GM23338 (cell line): ENCODE measurements around the gene STK32C. TPM values are rescaled to one million over a fixed set of nuclear protein-coding genes. Genes with fewer than 3 reads are reported as not detected.

Experiments
- ATAC-seq: fragments of 200-7000 bp; cut with Tn5 transposase; 3 replicates; pipeline ENCODE4 v1.9.1; 2020
- DNase-seq: peaks from one replicate; pipeline ENCODE4 v3.0.0-alpha.2; 2015; ENCODE audit warnings: low spot score
- H2AFZ ChIP-seq: fragments of 200-600 bp; sonication (generic); 2 replicates; pipeline ENCODE4 v1.8.0; 2016; ENCODE audit warnings: antibody characterized with exemption, mild to moderate bottlenecking, moderate library complexity
- H3F3A ChIP-seq: fragments of 200-600 bp; sonication (generic); replicated peaks from 2 replicates; pipeline ENCODE4 v1.8.0; 2017; ENCODE audit warnings: antibody characterized with exemption, mixed run types, low read depth
- H3K27ac ChIP-seq: fragments of 200-600 bp; sonication (generic); 2 replicates; pipeline ENCODE4 v1.6.1; 2016; ENCODE audit warnings: low read depth
- H3K27me3 ChIP-seq: fragments of 200-600 bp; sonication (generic); 2 replicates; pipeline ENCODE4 v1.8.0; 2016; ENCODE audit warnings: mild to moderate bottlenecking, mixed run types, moderate library complexity; ENCODE audit not compliant: insufficient read depth
- H3K36me3 ChIP-seq: fragments of 200-600 bp; sonication (generic); 2 replicates; pipeline ENCODE4 v1.8.0; 2016; ENCODE audit warnings: mild to moderate bottlenecking; ENCODE audit not compliant: insufficient read depth
- H3K4me1 ChIP-seq: fragments of 200-600 bp; sonication (generic); 2 replicates; pipeline ENCODE4 v1.8.0; 2016; ENCODE audit warnings: mild to moderate bottlenecking, moderate library complexity; ENCODE audit not compliant: insufficient read depth
- H3K4me2 ChIP-seq: fragments of 200-600 bp; sonication (generic); 2 replicates; pipeline ENCODE4 v1.7.1; 2017; ENCODE audit warnings: mixed run types
- H3K4me3 ChIP-seq: fragments of 200-600 bp; sonication (generic); 2 replicates; pipeline ENCODE4 v1.6.1; 2016; ENCODE audit warnings: mixed run types
- H3K79me2 ChIP-seq: fragments of 200-600 bp; sonication (generic); replicated peaks from 2 replicates; pipeline ENCODE4 v1.8.0; 2017; ENCODE audit warnings: mild to moderate bottlenecking; ENCODE audit not compliant: insufficient read depth
- H3K9me2 ChIP-seq: fragments of 200-600 bp; sonication (generic); 2 replicates; pipeline ENCODE4 v1.8.0; 2017; ENCODE audit not compliant: insufficient read depth
- H4K20me1 ChIP-seq: fragments of 200-600 bp; sonication (generic); replicated peaks from 2 replicates; pipeline ENCODE4 v1.8.0; 2017; ENCODE audit warnings: mild to moderate bottlenecking; ENCODE audit not compliant: insufficient read depth
- H3K27ac Mint-ChIP-seq: 2 replicates; pipeline ENCODE4 v1.8.0; 2020; ENCODE audit warnings: inconsistent platforms, mild to moderate bottlenecking, moderate library complexity, mixed read lengths
- H3K27me3 Mint-ChIP-seq: 3 replicates; pipeline ENCODE4 v1.8.0; 2022; ENCODE audit warnings: low read depth, mild to moderate bottlenecking, moderate library complexity, mixed read lengths, inconsistent platforms; ENCODE audit not compliant: insufficient read depth, poor library complexity
- H3K36me3 Mint-ChIP-seq: 3 replicates; pipeline ENCODE4 v1.8.0; 2021; ENCODE audit warnings: low read depth, mild to moderate bottlenecking, inconsistent platforms, moderate library complexity, mixed read lengths
- H3K4me1 Mint-ChIP-seq: 3 replicates; pipeline ENCODE4 v1.8.0; 2020; ENCODE audit warnings: mild to moderate bottlenecking, inconsistent platforms, mixed read lengths
- H3K4me3 Mint-ChIP-seq: 3 replicates; pipeline ENCODE4 v1.8.0; 2021; ENCODE audit warnings: moderate library complexity, mild to moderate bottlenecking, inconsistent platforms, mixed read lengths
- H3K9me3 Mint-ChIP-seq: 3 replicates; pipeline ENCODE4 v1.8.0; 2020; ENCODE audit warnings: moderate library complexity, mild to moderate bottlenecking, inconsistent platforms, mixed read lengths
- CREB1 ChIP-seq: fragments of 250-450 bp; sonication (Bioruptor Pico); IDR thresholded peaks from 2 replicates; pipeline ENCODE4 v1.5.0; 2020; ENCODE audit warnings: low read depth, mild to moderate bottlenecking, moderate library complexity
- EZH2 ChIP-seq: fragments of 200-600 bp; sonication (generic); IDR thresholded peaks from one replicate; pipeline ENCODE4 v1.8.0; 2017; ENCODE audit warnings: antibody characterized with exemption, mild to moderate bottlenecking, low read depth; ENCODE audit not compliant: unreplicated experiment
- EZH2phosphoT487 ChIP-seq: fragments of 200-600 bp; sonication (generic); IDR thresholded peaks from one replicate; pipeline ENCODE4 v1.8.1; 2018; ENCODE audit warnings: antibody characterized with exemption; ENCODE audit not compliant: unreplicated experiment
- NANOG ChIP-seq: IDR thresholded peaks from 2 replicates; pipeline ENCODE4 v1.6.1; 2016; ENCODE audit warnings: antibody characterized with exemption, borderline replicate concordance
- POLR2AphosphoS5 ChIP-seq: IDR thresholded peaks from 2 replicates; pipeline ENCODE4 v1.6.1; 2016; ENCODE audit warnings: antibody characterized with exemption, low read depth
- STAT1 ChIP-seq: IDR thresholded peaks from one replicate; pipeline ENCODE4 v1.6.1; 2016; ENCODE audit warnings: antibody characterized with exemption; ENCODE audit not compliant: unreplicated experiment
- polyA plus RNA-seq: library from polyadenylated mRNA; unstranded; fragments of >200 nt; fragmentation: Nextera tagmentation; extraction: Ambion mirVana; gene quantifications from 2 replicates; pipeline ENCODE4 v1.2.1, GENCODE V29; 2016
- total RNA-seq: library from RNA; depleted of rRNA; stranded (reverse); fragments of >200 nt; shearing (Covaris generic); gene quantifications from 2 replicates; pipeline ENCODE4 v1.2.3, GENCODE V29; 2014
- TF ChIP-seq, protein P1 (sequence below): fragments of 250-450 bp; sonication (Bioruptor Pico); IDR thresholded peaks from 2 replicates; pipeline ENCODE4 v1.5.0; 2020; ENCODE audit warnings: mild to moderate bottlenecking, moderate library complexity
- TF ChIP-seq, protein P2 (sequence below), 2 experiments: fragments of 200-600 bp in 1 of 2; sonication (generic) in 1 of 2; conservative IDR thresholded peaks; 2 replicates each; pipeline versions ENCODE4 v1.5.1 to v1.6.1; 2016 to 2017; ENCODE audit warnings: antibody characterized with exemption in 2 of 2, low read depth in 2 of 2, mild to moderate bottlenecking in 2 of 2, moderate library complexity in 1 of 2

Gene STK32C
- total and polyA plus RNA-seq, 2 experiments from 2014 or later: 10.2 to 20.5 TPM

- Histone ChIP-seq H3K27ac (no peak overlapping the region), H3K27me3 (no peaks in the 10 kb centered on the region), H3K4me3 (no peak overlapping the region), H3K79me2 (no peaks in the 10 kb centered on the region), H3K4me2 (peak overlapping the region; percentile 78; the same call in 1 of the 2 replicates), H4K20me1 (no peaks in the 10 kb centered on the region), H3K36me3 (no peaks in the 10 kb centered on the region), H3K9me2 (no peaks in the 10 kb centered on the region), H2AFZ (no peak overlapping the region), H3F3A (no peaks in the 10 kb centered on the region), H3K4me1 (peaks cover 11% of the 10 kb centered on the region)
- Mint-ChIP-seq H3K27me3 (peaks cover 14% of the 10 kb centered on the region), H3K36me3 (no peaks in the 10 kb centered on the region), H3K4me3 (0 out of 3 replicates have a peak overlapping the region, but pooled peaks have one; percentile 60), H3K9me3 (peaks cover 5% of the 10 kb centered on the region; the same call in 1 of the 3 replicates), H3K27ac (no peak overlapping the region), H3K4me1 (peaks cover 27% of the 10 kb centered on the region)
- TF ChIP-seq EZH2phosphoT487 (no peak), STAT1 (no peak)
- TF ChIP-seq, protein P1, sequence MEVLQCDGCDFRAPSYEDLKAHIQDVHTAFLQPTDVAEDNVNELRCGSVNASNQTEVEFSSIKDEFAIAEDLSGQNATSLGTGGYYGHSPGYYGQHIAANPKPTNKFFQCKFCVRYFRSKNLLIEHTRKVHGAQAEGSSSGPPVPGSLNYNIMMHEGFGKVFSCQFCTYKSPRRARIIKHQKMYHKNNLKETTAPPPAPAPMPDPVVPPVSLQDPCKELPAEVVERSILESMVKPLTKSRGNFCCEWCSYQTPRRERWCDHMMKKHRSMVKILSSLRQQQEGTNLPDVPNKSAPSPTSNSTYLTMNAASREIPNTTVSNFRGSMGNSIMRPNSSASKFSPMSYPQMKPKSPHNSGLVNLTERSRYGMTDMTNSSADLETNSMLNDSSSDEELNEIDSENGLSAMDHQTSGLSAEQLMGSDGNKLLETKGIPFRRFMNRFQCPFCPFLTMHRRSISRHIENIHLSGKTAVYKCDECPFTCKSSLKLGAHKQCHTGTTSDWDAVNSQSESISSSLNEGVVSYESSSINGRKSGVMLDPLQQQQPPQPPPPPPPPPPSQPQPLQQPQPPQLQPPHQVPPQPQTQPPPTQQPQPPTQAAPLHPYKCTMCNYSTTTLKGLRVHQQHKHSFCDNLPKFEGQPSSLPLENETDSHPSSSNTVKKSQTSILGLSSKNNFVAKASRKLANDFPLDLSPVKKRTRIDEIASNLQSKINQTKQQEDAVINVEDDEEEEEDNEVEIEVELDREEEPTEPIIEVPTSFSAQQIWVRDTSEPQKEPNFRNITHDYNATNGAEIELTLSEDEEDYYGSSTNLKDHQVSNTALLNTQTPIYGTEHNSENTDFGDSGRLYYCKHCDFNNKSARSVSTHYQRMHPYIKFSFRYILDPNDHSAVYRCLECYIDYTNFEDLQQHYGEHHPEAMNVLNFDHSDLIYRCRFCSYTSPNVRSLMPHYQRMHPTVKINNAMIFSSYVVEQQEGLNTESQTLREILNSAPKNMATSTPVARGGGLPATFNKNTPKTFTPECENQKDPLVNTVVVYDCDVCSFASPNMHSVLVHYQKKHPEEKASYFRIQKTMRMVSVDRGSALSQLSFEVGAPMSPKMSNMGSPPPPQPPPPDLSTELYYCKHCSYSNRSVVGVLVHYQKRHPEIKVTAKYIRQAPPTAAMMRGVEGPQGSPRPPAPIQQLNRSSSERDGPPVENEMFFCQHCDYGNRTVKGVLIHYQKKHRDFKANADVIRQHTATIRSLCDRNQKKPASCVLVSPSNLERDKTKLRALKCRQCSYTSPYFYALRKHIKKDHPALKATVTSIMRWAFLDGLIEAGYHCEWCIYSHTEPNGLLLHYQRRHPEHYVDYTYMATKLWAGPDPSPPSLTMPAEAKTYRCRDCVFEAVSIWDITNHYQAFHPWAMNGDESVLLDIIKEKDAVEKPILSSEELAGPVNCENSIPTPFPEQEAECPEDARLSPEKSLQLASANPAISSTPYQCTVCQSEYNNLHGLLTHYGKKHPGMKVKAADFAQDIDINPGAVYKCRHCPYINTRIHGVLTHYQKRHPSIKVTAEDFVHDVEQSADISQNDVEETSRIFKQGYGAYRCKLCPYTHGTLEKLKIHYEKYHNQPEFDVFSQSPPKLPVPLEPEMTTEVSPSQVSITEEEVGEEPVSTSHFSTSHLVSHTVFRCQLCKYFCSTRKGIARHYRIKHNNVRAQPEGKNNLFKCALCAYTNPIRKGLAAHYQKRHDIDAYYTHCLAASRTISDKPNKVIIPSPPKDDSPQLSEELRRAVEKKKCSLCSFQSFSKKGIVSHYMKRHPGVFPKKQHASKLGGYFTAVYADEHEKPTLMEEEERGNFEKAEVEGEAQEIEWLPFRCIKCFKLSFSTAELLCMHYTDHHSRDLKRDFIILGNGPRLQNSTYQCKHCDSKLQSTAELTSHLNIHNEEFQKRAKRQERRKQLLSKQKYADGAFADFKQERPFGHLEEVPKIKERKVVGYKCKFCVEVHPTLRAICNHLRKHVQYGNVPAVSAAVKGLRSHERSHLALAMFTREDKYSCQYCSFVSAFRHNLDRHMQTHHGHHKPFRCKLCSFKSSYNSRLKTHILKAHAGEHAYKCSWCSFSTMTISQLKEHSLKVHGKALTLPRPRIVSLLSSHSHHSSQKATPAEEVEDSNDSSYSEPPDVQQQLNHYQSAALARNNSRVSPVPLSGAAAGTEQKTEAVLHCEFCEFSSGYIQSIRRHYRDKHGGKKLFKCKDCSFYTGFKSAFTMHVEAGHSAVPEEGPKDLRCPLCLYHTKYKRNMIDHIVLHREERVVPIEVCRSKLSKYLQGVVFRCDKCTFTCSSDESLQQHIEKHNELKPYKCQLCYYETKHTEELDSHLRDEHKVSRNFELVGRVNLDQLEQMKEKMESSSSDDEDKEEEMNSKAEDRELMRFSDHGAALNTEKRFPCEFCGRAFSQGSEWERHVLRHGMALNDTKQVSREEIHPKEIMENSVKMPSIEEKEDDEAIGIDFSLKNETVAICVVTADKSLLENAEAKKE (CRISPR knock-in tag): no peak
- no peak for ATAC-seq
- DNase-seq: no peak
Measured at GRCh38 chr10:132163826-132164515, 143.8 kb downstream of the STK32C start.

DNA sequence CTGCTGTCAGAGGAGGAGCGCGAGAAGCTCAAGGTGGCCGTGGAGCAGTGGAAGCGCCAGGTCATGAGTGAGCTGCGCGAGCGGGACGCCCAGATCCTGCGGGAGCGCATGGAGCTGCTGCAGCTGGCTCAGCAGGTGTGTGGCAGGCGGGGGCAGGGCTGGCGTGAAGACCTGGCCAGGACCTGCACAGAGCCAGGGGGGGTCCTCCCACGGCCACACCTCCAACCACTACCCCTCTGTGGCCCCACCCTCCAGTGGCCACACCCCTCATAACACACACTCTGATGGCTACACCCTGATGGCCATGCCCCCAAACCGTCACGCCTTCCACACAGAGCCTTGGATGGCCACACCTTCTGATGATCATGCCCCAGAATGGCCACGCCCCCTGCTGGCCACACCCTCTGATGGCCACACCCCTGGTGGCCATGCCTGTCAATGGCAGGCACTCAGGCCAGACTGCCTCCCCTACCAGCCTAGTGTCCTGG is 144.4 kb downstream of the STK32C start:
- no peak for TF ChIP-seq NANOG
- no peak for TF ChIP-seq EZH2
- peak; percentile 66 for TF ChIP-seq CREB1 (CRISPR knock-in tag)
- TF ChIP-seq POLR2AphosphoS5: 0 out of 2 replicates have a peak, but pooled peaks have one; percentile 21
- TF ChIP-seq, protein P2, sequence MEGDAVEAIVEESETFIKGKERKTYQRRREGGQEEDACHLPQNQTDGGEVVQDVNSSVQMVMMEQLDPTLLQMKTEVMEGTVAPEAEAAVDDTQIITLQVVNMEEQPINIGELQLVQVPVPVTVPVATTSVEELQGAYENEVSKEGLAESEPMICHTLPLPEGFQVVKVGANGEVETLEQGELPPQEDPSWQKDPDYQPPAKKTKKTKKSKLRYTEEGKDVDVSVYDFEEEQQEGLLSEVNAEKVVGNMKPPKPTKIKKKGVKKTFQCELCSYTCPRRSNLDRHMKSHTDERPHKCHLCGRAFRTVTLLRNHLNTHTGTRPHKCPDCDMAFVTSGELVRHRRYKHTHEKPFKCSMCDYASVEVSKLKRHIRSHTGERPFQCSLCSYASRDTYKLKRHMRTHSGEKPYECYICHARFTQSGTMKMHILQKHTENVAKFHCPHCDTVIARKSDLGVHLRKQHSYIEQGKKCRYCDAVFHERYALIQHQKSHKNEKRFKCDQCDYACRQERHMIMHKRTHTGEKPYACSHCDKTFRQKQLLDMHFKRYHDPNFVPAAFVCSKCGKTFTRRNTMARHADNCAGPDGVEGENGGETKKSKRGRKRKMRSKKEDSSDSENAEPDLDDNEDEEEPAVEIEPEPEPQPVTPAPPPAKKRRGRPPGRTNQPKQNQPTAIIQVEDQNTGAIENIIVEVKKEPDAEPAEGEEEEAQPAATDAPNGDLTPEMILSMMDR (conservative IDR thresholded peaks at IDR 0.05; ENCODE audit: low read depth in 2 of 2): peak; percentile 15 to 33; a peak in 2 of 4 replicates
- Histone ChIP-seq H3K9me2 (no peaks in the 10 kb centered on the region), H3K79me2 (no peaks in the 10 kb centered on the region), H2AFZ (peak overlapping the region; percentile 81; the same call in 1 of the 2 replicates), H3K27me3 (no peaks in the 10 kb centered on the region), H3K4me3 (peak overlapping the region; percentile 49), H3K4me2 (peak overlapping the region; percentile 78), H3K27ac (no peak overlapping the region), H3K36me3 (no peaks in the 10 kb centered on the region), H3F3A (peaks cover under 1% of the 10 kb centered on the region; the same call in 1 of the 2 replicates), H3K4me1 (peaks cover 11% of the 10 kb centered on the region), H4K20me1 (no peaks in the 10 kb centered on the region)
- ATAC-seq (peak; percentile 91), DNase-seq (peak; percentile 94)
- H3K27me3 Mint-ChIP-seq: peaks cover 14% of the 10 kb centered on the region
- peaks cover 5% of the 10 kb centered on the region; the same call in 1 of the 3 replicates for H3K9me3 Mint-ChIP-seq
- H3K36me3 Mint-ChIP-seq: no peaks in the 10 kb centered on the region
- H3K27ac Mint-ChIP-seq: no peak overlapping the region
- peaks cover 27% of the 10 kb centered on the region for H3K4me1 Mint-ChIP-seq
- H3K4me3 Mint-ChIP-seq: peak overlapping the region; percentile 60
